HG03520 (cell line): ENCODE measurements around the gene ELFN1.

Experiments used
- ATAC-seq: cut with Tn5 transposase; IDR thresholded peaks from one replicate; pipeline ENCODE4 v1.9.1; 2021; ENCODE audit warnings: mild to moderate bottlenecking, moderate library complexity; ENCODE audit not compliant: unreplicated experiment

Gene ELFN1

DNA sequence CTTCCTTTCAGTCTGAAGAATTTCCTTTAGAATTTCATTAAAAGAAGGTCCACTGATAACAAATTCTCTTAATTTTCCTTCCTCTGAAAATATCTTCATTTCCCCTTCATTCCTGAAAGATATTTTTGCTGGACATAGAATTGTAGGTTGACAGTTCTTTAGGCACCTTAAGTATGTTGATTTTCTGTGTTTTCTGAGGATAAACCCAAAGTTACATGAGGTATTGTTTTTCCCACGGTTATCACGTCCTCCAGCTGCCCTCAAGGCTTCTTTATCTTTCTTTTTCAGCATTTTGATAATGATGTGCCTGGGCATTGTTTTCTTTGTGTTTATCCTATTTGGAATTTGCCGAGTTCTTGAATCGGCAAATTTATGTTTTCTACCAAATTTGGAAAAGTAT, 105.3 kb downstream of the ELFN1 start:
- no peak for ATAC-seq

DNA sequence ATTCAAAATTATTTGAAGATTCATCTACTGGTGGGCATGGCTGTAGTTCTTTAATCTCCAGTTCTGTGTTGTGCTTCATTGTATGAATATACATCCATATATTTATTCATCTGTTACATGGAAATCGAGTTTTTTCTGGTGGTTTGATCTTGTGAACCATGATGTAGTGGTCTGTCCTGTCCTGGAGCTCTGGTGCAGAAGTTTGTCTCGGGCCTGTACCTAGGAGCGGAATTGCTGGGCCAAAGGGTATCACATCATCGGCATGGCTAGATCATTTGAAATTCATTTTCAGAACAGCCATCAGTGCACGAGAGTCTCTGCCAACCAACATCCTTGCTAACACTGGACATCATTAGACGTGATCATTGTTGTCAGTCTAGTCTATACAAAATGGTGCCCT, 107.0 kb downstream of the ELFN1 start:
- no peak for ATAC-seq

DNA sequence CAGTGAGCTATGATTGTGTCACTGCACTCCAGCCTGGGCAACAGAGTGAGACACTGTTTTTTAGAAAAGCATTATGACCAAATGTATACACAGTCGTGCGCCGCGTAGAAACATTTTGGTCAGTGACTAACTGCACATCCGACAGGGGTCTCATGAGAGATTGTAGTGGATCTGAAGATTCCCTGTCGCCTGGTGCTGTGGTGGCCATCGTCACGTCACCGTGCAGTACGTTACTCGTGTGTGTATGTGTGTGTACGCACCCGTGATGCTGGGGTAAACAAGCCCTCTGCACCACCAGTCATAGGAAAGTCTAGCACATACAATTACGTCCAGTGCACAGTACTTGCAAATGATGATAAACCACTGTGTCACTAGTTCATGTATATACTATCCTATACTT, 109.4 kb downstream of the ELFN1 start:
- no peak for ATAC-seq

DNA sequence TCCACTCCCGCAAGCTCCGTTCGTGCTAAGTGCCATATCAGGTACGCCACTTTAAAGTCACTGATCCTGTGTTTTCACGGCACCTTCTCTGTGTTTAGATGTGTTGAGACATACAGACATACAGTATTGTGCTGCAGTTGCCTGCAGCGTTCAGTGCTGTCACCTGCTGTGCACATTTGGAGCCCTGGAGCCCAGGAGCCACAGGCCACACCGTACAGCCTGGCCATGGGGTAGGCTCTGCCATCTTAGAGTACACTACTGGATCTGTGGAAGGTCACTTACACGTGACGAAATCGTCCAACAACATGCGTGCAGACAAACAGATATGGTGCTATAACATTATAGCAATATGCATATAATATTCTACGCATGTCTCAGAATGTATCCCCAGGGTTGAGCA, 111.3 kb downstream of the ELFN1 start:
- ATAC-seq, result no peak

DNA sequence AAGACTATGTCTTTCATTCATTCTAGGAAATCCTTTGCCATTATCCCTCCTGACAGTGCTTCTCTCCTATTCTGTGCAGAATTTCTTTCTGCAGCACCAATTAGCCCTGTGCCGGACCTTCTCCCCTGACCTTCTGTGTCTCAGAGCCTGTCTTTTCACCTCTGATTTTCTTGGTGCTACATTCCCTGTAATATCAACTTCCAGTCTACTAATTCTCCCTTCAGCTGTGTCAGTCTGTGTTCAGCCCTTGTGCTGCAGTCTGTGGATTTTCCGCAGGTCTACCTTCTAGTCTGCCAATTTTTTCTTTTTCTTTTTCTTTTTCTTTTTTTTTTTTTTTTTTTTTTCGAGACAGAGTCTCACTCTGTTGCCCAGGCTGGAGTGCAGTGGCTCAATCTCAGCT, 115.8 kb downstream of the ELFN1 start:
- ATAC-seq, result no peak

DNA sequence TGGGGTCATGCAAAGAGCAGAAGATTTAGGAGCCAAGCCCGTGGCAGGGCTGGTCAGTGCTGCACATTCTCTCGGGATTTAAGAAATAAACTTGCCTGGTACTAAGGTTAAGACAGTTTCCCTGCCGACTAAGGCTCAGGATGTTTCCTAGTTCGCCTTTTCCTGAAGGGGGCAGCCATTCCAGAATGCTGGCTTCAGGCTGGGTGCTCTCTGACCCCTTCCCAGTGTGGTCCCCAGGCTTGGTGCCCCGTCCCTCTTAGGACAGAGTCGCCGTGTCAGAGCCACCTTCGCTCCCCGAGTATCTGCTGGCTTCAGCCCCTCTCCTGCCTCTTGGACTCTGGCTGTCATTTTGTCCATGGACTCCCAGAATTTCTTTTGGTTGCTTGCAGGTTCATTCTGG, 117.2 kb downstream of the ELFN1 start:
- no peak for ATAC-seq

DNA sequence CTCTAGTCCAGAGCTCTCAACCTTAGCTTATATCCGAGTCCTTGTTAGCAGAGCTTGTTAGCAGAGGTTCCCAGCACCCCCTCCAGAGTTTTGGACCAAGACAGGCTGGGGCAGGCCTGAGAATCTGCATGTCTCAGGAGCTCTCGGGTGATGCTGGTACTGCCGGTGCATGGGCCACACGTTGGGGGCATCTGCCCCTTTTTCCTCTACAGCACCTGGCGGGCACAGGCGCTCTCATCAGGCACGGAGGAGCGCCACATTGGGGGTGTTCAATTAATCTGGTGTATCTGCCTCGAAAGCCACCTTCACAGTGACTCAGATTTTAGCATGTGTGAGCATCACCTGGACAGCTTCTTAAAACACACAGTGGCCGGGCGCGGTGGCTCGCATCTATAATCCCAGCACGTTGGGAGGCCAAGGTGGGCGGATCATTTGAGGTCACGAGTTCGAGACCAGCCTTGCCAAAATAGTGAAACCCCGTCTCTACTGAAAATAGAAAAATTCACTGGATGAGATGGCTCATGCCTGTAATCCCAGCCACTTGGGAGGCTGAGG, 117.7 kb downstream of the ELFN1 start:
- no peak for ATAC-seq

DNA sequence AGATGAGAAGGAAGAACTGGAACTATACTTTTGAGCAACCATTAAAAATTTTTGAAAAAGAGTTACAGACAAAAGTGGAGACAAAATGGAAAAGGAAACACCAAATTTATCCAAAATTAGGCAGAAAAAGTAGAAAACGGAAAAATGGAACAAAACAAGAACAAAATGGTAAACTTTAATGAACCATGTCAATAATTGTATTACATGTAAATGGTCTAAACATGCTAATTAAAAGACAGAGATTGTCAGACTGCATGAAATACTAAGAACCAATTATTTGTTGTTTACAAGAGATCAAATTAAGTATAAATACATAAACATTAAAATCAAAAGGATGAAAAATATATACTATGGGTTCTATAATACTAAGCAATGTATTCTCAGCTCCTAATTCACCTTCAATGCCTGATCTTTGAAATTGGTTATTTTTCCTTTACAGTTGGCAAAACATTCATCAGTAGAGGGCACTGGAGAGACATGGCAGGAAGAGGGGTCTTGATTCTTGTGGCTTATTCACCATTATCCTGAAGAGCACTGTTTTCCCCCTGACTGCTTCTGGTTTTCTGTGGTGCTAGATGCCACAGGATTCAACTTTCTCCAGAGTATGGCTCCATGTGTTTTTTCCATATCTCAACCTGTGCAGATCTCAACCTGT, 124.9 kb downstream of the ELFN1 start:
- no peak for ATAC-seq
